DMS 273 treated with DMSO at 0.1 percent for 48 hours (cell line): ENCODE measurements around the gene OPN1MW2.
"Not testable (repeated sequence)": the region's sequence is repeated elsewhere in the genome, so short reads cannot be mapped to it uniquely, and the experiment has no call there.

Source experiments
- DNase-seq: peaks from one replicate; lab custom pipeline; 2025; lab: John Stamatoyannopoulos, UW

The OPN1MW2 gene

GRCh38 chrX:154269245-154269644, 49.7 kb downstream of the OPN1MW2 start:
- DNase-seq, result not testable (repeated sequence)
